ENCODE data around the gene ABCA4.

GRCh38 chr1:93988634-93989350 is 132.2 kb downstream of the ABCA4 start:
- TF ChIP-seq TAF1 (IDR thresholded peaks at IDR 0.05; ENCODE audit: low read depth, low read length) (no peak), POLR2A (IDR thresholded peaks at IDR 0.05; ENCODE audit: low read depth, low read length) (no peak), POLR2AphosphoS5 (IDR thresholded peaks at IDR 0.05; ENCODE audit: low read depth, low read length) (no peak), POU2F2 (IDR thresholded peaks at IDR 0.05; ENCODE audit: low read depth, low read length) (no peak)

All from GM12891 (cell line).